ENCODE results near the gene UBAP1L. TPM values are rescaled to one million over a fixed set of nuclear protein-coding genes. Genes with fewer than 3 reads are reported as not detected.
"Not testable (repeated sequence)": the region's sequence is repeated elsewhere in the genome, so short reads cannot be mapped to it uniquely, and the experiment has no call there.

Gene UBAP1L
- total RNA-seq, 1 donor from 2014 or later, result 1.8 TPM

DNA sequence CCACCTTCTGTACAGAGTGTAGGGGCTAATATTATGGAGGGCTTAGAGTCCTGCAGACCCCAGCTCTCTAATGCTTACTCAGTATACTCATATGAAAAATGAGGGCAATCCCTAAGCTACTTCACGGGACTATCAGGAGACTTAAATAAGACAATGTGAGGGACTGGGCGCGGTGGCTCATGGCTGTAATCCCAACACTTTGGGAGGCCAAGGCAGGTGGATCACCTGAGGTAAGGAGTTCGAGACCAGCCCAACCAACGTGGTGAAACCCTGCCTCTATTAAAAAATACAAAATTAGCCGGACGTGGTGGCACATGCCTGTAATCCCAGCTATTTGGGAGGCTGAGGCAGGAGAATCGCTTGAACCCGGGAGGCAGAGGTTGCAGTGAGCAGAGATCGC lies 15.2 kb downstream of the UBAP1L start:
- ATAC-seq, result not testable (repeated sequence)

DNA sequence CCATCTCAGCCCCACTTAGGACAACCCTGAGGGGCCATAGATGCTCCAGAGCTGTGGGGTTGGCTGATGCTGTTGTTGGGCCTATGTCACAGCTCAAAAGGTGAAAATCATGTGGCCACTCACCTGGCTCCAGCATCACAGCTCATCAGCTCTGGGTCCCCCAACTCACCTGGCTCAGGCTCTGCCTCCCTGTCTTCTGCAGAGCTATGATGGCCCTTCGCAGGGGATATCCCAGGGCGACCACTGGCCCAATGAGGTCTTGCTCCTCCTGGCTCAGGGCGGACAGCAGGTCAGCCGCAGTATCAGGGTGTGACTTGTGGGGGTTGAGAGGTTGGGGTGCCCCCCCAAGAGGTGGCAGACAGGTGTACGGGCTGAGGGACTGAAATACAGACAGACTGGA lies 15.7 kb downstream of the UBAP1L start:
- ATAC-seq, result no peak

DNA sequence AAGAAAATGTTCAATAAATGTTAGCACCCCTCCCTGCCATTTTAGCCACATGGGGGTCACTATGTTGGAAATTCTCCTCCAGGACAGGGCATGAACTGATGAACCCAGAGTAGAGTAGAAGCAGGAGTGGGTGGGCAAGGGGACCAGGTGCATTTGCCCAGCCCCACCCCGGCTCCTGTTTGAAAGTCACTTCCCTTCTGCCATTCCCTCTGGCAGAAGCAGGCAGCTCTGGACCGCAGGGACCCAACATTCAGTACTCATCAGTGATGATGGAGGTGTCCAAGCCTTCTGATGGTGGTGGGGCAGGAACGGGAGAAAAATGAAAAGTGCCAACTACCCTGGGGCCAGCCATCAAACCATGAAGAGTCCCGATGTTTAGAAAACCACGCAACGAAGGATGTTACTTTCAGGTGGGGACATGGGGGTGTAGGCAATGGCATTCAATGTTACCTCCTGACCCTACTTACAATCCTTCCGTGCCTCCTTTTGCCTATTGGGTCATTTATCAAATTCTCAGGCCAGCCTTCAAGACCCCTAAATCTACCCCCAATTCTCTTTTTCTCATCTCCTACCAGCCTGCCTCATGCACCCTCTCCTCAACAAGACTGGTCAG lies 17.2 kb downstream of the UBAP1L start:
- ATAC-seq, result no peak

DNA sequence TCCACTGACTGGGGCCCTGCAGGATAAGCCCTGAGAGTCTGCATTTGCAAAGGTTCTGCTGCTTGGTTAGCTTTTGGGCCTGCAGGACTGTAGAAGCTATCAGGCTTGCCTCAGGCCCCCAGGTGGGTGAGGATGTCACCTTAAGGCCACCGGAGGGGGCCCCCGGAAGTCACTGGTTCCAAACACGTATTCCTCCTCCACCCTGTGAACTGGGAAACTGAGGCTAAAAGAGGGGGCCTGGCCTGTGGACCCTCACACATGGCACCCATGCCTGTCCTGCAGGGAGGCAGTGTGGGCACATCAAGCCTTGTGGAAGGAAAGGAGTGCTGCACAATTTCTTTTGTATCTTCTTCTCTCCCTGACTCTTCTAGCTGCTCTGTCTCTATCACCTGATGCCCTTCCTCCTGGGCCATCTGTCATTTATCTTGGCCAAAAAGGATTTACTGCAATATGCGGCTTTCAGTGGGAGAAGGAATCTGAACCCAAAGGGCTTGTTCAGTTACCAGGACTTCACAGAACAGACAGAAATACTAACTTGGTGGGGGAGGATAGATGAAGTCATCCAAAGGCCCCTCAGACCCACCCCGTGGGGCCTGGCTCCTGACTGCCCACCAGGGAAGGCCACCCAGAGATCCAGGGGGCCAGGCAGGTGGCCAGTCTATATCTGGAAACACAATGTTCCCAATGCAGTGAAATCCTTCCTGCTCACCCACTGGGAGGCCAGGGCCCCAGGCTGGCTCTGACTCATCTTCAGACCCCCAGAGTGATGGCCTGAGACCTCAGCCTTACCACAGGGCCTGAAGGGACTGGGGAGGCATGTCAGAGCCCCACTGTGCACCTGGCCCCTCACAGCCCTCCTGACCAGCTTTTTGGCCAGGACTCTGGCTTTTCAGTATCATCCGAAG lies 18.3 kb downstream of the UBAP1L start:
- no peak for ATAC-seq

DNA sequence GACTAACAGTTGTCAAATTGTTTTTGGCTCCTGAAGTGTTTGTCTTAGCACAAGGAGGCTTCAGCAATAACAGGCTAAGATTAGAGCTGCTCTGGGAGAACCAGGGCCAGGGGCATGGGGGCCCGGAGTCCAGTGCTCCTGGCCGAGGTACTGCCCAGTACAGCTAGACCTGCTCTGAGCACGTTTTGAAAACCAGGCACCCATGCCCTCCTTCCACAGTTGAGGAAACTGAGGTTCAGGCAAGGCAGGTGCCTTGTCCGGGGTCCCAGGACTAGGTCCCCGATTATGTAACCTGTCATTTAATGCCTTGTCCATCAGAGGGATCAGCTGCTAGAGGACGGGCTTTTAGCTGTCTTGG lies 19.3 kb downstream of the UBAP1L start:
- ATAC-seq, result no peak

DNA sequence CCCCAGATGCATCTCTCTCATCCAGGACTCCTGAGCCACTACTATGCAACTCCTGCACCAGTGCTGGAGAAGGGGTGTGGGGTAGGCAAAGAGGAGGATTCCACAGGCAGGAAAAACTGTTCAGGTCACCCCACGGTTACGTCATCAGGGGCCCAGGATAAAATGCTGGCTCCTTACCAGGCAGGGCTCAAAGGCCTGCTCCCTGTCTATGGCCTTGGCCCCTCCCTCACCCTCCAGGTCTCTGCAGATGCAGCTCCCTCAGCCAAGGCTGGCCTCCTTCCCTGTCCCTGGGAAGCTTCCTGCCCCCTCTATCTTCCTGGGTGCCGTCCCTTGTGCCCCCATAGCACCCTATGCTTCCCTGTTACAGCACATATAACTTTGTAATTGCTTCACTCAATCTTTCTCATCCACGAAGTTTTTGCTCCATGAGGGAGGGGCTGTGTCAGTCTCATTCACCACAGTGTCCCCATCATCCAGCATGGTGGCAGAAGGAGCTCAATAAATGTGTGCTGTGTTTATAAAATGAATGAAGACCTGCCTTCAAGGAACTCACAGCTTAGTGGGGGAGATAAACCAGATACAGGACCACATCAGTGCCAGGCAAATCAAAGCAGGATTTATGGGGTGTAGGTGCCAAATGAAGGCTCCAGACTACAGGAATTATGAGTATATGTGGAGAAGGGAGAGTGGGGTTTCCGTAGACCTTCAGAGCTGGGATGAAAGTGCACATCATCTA lies 19.8 kb downstream of the UBAP1L start:
- ATAC-seq, result peak; percentile 22

DNA sequence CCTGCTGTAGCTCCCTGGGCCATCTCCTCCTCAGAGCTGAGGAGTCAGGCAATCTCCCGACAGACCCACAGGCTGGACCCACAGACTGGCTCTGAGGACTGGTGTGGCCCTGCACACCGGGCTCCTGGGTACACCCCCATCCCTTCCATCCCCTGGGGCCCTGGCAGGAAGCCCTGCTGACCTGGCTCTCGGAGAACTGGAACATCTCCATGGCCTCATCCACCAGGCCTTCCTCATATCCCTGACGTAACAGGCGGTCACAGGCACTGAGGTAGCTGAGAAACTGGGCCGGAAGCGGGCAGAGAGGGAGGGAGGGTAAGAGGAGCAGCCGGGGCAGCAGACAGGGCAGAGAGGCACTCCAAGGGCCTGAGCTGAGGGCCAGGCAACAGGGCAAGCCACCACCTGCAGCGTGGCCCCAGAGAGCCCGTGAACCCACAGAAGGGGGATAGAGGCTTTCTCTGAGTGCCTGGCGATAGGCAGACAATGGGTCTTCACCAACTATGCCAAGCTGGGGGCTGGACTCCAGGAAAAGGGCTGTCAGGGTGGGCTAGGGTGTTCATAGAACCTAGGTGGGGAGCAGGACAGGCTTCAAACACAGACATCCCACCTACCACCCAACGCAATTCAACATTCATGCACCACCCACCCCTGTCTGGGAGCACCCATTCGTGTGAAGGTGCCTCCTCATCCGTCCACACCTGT lies 20.6 kb downstream of the UBAP1L start:
- no peak for ATAC-seq

DNA sequence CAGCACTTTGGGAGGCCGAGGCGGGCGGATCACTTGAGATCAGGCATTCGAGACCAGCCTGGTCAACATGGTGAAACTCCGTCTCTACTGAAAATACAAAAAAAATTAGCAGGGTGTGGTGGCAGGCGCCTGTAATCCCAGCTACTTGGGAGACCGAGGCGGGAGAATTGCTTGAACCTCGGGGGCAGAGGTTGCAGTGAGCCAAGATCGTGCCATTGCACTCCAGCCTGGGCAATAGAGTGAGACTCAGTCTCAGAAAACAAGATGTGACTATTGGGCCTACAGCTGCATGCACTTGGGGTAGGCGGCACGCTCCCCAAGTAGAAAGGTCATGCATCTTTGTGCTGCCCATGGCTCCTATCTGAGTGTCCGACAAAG lies 21.2 kb downstream of the UBAP1L start:
- not testable (repeated sequence) for ATAC-seq

DNA sequence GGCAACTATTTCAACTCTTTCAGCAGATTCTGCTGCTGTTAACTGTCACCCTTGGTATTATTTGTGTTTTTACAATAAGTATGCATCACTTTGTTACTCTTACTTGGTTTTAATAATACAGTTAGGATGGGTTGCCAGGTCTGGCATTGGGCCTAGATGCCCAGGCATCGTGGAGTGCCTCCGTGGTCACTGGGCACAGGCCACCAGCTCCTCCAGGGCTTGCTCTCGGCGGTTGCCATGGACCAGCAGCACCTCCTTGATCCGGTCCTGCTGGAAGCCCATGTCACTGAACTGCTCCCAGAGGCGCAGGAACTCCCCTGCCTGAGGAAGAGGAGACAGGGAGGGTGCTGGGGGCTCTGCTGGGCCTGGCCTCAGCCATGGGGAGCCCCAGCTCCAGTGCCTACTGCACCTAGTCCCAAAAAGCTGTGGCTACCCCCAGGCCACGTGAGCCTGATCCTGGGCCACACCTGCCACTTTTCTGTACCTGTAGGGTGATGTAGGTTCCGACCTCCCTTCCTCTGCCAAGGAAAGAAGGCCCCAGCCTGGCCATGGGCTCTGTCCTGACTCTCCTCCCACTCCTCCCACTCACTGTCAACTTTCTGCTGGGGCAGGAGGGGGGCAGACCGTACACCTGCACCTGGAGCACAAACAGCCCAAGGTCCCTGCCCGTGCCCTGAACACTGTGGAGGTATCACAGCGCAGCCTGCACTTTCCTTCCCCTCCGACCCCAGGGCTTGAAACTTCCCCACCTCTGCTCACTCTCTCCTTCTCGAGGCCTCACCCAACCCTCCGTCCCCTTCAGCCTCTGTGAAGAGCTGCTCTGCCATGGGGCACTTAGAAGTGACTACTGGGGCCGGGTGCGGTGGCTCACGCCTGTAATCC lies 21.8 kb downstream of the UBAP1L start:
- ATAC-seq, result no peak

DNA sequence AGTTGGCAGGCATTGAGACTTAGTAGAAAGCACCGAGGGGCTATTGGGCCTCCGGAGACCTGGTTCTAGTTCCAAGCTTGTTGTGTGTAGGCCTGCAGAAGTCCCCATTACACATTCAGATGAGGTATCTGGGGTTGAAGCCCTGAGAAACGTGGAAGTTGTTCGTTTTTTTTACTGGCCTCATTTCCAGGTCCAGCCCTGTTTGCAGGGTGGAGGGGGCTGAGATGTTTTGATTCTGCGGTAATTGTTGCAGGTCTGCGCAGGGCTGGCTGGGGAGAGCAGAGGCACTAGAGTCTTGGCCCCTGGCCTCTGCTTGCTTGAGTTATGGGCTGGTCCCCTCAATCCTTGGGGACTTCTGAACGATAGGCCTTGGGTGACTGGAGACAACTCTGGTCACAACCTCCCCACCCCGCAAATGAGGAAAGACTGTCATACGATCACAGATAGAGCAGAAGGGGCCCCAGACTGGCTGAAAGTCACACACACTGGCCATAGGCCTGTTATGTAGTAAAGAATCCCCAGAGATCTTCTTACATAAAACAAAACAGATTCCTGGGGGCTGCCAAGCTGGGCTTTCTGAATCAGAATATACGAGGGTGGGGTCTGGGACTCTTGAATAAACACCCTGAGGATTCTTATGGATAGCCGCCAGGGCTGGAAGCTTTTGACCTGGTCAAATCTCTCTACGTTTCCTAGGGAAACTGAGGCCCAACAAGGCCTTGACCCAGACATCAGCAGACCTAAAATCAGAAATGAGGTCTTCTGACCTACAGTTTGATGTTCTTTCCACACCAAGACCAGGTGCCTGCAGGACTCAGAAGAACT lies 22.8 kb downstream of the UBAP1L start:
- no peak for ATAC-seq

DNA sequence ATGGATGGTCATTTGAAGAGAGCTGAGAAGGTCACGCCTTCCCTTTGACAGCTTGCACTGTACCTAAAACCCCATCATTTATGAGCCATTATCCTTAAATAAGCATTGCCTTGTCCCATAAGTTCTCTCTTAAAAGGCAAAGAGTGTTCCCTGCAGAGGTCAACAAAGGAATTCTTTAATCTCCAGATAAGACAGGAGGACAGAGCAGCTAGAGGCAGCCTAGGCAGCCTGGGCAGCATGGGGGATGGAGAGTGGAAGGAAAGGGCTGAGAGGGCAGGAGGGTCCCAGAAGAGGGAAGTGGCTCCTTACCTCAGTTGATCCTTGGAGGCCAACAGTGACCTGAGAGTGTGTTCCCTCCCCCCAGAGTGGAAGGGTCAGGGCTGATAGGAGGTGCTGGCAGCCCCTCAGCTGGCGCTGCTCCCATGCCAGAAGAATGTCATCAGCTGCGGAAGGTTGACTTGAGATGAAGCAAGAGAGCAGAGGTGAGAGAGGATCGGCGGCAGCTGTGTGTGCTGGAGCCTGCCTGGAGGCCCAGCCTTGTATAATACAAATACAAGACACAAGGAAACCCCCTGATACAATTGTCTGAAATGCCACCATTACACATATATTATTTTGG lies 25.7 kb downstream of the UBAP1L start:
- ATAC-seq, result no peak

DNA sequence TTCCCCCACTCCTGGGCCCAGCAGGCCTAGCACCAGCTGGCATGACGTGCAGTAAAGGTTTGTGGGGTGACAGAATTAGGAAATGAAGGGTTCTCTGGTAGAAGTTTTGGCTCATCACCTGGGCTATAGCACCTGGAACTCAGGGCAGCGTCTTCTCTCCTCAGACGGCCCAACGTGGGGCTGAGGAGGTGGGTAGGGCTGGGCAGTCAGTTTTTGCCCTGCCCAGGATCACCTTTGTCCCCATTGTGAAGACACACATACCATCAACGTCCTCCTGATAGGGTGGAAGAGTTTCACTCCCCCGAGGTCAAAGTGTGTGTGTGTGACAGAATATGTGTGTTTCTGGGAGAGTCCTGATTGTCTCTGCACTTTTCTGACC lies 26.4 kb downstream of the UBAP1L start:
- peak; percentile 5 for ATAC-seq

DNA sequence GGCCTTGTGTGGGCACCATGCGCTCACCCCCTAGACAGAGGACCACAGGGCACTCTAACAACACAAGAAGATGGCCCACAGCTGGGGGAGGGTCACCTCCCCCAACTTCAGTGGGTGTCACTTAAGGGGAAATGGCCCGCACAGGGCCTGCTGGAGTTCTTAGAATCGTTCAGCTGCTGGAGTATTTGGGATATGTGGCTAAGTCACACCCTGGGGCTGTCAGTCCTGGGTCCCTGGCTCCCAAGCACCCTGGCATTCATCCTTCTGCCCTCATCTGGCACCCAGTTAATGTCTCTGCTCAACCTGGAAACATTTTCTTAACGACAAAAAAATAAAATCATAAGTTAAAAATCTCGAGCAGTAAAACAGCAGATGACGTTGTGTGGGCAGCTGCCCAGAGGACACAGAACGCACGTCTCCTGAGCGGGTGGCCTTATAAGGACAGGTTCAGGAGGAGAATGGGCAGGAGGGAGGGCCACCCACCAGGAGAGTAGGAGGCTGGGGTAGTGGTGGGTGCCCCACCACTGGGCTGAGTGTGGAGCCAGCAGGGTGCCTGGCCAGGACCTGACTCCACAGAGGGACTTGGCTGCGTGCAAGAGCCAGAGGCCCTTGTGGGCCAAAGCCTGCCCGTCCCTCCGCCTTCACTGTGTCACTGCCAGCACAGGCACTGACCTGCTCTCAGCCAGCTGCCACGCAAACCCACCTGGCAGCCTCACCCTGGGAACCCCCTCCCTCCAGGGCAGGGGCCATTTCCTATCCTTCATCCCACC lies 26.9 kb downstream of the UBAP1L start:
- ATAC-seq, result peak; percentile 14

DNA sequence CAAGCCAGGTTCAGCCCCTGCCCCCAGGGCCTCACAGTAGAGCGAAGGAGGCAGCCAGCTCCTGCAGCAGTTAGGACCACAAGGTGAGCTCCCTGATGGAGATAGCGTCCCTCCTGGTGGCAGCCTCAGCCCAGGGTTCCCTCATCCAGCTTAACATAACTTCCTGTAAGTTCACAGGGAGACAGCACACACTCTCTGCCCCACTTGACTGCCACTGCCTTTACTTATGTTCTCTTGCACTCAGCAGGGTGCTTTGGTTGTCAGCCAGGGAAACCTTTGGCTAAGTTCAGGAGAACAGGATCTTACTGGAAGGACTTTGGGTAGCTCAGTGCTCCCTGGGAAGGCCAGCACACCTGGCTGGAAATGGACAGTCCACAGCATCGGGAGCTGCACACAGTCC lies 27.6 kb downstream of the UBAP1L start:
- ATAC-seq, result no peak

DNA sequence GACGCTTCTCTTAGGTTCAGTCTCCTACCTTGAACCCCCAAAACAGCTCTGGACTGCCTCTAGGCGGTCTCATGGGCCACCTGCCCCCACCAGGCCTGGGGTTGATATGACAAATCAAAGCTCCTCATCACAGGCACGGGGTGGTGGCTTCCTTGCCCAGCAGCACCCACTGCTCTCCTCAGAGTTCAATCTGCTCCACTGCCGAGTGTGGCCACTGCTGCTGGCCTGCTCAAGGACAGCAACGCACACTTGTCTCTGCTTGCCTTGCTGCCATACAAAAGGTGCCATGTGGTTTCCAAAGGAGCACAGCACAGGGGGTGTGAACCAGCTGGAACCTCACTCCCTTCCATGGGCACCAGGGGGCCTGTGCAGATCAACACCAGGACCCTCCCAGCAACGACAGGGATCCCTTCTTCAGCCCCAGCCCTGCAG lies 28.3 kb downstream of the UBAP1L start:
- ATAC-seq, result peak; percentile 30

DNA sequence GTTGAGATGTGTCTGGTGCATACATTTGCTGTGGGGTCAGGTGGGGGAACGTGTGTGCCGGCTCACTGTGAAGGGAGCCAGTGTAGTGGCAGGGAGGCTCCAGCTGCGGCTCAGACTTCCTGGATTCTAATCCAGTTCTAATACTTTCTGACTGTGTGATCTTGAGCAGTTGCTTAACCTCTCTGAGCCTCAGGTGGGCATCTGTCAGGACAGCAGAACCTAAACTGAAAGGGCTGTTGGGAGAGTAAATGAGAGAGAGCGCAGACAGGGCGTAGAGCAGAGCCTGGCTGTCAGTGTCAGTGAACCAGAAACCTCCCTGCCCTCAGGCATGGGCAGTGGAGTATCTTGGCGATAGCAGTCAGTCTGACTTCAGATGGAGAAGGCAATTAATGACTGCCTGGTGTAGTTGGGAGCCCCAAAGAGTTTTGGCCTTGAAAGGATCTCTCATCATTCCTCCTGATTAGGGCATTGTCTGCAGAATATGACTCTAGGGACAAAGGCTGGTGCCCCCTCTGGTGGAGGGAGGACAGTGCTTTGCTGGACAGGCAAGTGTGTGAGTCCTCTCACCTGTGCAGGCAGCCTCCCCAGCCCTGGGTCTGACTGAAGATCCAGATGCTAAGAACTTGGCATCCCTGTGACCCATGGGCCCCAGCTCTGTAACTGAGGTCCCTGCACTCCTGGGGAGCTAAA lies 28.9 kb downstream of the UBAP1L start:
- peak; percentile 21 for ATAC-seq

DNA sequence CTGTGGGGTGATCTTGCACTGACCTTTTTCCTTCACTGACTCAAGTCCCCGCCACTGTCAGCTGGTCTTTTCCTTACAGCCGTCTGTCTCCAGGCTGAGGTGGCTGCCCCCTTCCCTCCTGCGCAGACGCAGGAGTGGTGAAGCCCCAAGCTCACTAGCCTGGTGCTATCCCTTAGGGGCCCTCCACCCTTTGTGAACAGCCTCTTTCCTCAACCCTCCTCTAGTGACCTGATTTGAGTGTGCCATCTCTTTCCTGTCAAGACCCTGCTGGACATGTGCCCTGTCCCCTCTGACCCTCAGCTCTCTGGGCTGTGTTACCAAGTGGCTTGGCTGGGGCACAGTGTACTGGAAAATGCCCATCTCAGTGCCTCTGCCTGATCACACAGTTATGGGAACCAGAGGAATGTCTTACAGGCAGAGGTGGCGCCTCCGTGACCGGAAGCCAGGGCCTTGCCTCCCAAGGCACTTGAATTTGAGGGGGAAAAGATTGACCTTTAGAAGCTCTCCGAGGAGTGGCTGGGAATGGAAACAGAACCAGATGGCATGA lies 29.7 kb downstream of the UBAP1L start:
- ATAC-seq, result no peak

DNA sequence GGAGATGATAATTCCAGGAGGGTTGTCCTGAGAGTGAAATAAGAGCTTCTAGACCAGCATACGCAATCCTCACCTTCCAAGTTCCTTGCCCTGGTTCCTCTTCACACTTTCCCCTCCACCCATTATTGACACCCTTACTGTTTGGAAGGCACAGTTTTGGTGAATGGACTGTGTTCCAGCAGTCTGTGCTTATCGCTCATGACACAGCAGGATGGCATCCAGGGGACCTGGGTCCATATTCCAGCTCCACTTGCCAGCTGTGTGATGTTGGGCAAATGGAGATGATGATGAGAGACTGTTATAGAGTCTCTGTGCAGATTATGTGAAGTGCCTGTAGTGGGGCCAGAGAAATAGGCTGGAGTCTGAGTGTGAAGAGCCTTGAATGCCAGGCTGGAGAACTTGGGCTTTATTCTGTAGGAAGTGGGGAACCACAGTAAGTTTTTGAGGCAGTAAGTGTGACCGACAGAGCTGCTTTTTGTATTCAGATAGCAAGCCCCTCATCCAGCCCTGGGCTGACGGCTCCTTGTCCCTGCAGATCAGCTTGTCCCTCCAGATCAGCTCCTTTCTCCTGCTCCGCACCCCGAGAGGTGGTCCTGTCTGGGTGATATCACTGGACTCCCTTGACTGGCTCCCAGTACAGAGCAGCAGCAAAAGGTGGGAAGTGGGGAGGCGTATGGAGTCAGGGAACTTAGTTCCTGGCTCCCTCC lies 30.3 kb downstream of the UBAP1L start:
- ATAC-seq, result no peak

Data from esophagus mucosa (tissue), 1 donor.